ENCODE results near the gene ETNK2.

ETNK2 gene

DNA sequence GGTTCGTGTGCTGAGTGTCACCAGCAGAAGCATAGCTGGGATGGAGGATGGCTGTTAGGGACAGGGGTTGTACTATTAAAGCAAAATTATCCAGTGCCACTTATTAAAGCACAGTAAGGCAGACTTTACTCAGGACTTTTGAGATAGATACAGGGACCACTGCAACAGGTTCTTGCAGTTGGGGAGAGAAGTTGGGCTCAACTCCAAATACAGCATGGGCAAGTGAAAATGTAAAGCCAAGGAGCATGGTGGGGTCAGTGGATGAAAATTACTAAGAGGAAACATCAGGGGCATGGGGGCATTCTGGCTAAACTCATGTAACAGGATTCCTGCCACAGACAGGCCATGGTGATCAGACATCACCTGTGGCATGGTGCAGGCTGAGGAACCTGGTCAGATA lies 29.3 kb upstream of the ETNK2 start:
- TF ChIP-seq, protein P1, sequence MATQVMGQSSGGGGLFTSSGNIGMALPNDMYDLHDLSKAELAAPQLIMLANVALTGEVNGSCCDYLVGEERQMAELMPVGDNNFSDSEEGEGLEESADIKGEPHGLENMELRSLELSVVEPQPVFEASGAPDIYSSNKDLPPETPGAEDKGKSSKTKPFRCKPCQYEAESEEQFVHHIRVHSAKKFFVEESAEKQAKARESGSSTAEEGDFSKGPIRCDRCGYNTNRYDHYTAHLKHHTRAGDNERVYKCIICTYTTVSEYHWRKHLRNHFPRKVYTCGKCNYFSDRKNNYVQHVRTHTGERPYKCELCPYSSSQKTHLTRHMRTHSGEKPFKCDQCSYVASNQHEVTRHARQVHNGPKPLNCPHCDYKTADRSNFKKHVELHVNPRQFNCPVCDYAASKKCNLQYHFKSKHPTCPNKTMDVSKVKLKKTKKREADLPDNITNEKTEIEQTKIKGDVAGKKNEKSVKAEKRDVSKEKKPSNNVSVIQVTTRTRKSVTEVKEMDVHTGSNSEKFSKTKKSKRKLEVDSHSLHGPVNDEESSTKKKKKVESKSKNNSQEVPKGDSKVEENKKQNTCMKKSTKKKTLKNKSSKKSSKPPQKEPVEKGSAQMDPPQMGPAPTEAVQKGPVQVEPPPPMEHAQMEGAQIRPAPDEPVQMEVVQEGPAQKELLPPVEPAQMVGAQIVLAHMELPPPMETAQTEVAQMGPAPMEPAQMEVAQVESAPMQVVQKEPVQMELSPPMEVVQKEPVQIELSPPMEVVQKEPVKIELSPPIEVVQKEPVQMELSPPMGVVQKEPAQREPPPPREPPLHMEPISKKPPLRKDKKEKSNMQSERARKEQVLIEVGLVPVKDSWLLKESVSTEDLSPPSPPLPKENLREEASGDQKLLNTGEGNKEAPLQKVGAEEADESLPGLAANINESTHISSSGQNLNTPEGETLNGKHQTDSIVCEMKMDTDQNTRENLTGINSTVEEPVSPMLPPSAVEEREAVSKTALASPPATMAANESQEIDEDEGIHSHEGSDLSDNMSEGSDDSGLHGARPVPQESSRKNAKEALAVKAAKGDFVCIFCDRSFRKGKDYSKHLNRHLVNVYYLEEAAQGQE (IDR thresholded peaks at IDR 0.05; ENCODE audit: insufficient read depth in 1 of 2, low read depth in 2 of 2, low read length in 2 of 2) = no peak
- TF ChIP-seq FOXP2 (optimal IDR thresholded peaks at IDR 0.05; ENCODE audit: borderline replicate concordance, extremely low read depth, extremely low read length, insufficient read depth) (no peak), SIN3A (IDR thresholded peaks at IDR 0.05; ENCODE audit: borderline replicate concordance, insufficient read depth, low read length) (no peak), TAF1 (IDR thresholded peaks at IDR 0.05; ENCODE audit: borderline replicate concordance, insufficient read depth, low read length) (no peak), POLR2AphosphoS5 (IDR thresholded peaks at IDR 0.05; ENCODE audit: low read depth, low read length) (no peak)

DNA sequence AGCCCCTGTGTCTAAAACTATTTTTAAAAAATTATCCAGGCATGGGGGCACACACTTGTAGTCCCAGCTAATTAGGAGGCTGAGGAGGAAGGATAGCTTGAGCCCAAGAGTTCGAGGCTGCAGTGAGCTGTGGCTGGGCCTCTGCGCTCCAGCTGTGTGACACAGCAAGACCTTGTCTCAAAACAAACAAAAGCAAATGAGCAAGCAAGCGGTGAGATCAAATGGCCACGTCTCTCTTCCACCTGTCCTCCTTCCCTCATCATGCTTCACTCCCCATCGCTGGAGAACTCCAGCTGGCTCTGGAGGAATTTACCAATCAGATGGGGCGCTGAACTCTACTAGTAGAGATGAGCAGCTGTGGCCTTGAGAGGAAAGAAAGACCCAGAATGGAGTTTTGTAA lies 28.3 kb upstream of the ETNK2 start:
- TF ChIP-seq, protein P1 (IDR thresholded peaks at IDR 0.05; ENCODE audit: insufficient read depth in 1 of 2, low read depth in 2 of 2, low read length in 2 of 2) = no peak
- TF ChIP-seq POLR2AphosphoS5 (IDR thresholded peaks at IDR 0.05; ENCODE audit: low read depth, low read length) = no peak
- TF ChIP-seq SIN3A (IDR thresholded peaks at IDR 0.05; ENCODE audit: borderline replicate concordance, insufficient read depth, low read length) = no peak
- TF ChIP-seq FOXP2 (optimal IDR thresholded peaks at IDR 0.05; ENCODE audit: borderline replicate concordance, extremely low read depth, extremely low read length, insufficient read depth) = no peak
- no peak for TF ChIP-seq TAF1 (IDR thresholded peaks at IDR 0.05; ENCODE audit: borderline replicate concordance, insufficient read depth, low read length)

DNA sequence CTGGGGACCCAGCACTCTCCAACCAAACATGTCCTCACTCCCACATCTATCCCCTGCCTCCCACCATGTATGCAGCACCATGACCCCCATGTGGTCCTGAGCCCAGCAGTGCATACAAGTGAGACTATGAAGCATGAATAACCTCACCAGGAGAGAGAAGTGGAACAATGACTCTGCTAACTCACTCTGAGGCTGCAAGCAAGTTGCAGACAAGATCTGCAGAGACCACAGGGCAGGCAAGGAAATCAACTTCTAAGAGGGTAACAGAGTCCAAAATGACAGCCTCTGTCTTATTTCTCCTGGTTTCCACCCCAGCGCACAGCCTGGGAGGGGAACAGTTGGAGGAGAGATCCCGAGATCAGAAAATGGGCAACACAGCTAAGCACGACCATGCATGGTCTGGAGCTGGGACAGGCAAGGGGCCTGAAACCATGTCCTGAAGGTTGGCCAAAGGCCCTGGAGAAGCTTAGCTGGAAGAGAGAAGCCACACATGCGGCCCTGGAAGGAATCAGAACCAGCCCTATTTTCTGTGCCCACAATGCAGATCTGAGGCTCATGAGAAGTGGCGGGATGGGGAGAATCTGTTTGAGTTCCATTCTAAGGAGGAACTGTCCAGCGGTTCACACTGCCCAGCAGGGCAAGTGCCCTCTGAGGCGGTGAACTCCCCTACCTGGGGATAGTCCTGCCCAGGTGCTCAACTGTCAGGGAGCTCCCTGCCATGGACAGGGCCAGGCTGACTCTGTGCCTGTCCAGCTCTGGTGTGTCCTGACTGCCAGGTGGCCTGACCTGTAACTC lies 26.8 kb upstream of the ETNK2 start:
- no peak for TF ChIP-seq SIN3A (IDR thresholded peaks at IDR 0.05; ENCODE audit: borderline replicate concordance, insufficient read depth, low read length)
- no peak for TF ChIP-seq POLR2AphosphoS5 (IDR thresholded peaks at IDR 0.05; ENCODE audit: low read depth, low read length)
- TF ChIP-seq, protein P1 (IDR thresholded peaks at IDR 0.05; ENCODE audit: insufficient read depth in 1 of 2, low read depth in 2 of 2, low read length in 2 of 2) = peak in 1 of 2 experiments; percentile 74; a peak in 2 of 4 replicates
- TF ChIP-seq FOXP2 (optimal IDR thresholded peaks at IDR 0.05; ENCODE audit: borderline replicate concordance, extremely low read depth, extremely low read length, insufficient read depth) = no peak
- no peak for TF ChIP-seq TAF1 (IDR thresholded peaks at IDR 0.05; ENCODE audit: borderline replicate concordance, insufficient read depth, low read length)

DNA sequence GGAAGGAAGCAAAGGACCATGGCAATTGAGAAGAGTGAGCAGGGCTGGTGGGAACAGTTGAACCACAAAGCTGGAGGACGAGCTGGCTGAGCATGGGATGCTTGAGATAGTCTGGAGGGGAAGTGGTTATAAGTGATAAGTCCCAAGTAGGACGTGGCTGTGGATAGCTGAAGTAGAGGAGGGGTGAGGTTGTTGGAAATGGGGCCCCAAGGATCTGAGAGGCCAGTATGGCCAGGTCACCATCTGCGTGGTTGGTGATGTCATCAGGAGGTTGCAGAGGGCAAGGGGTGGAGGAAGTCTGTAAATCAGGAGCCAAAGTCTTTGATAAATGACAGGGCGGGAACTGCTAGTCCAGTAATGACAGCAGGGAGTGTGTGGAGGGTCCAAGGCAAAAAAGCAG lies 25.3 kb upstream of the ETNK2 start:
- TF ChIP-seq POLR2AphosphoS5 (IDR thresholded peaks at IDR 0.05; ENCODE audit: low read depth, low read length) = no peak
- TF ChIP-seq FOXP2 (optimal IDR thresholded peaks at IDR 0.05; ENCODE audit: borderline replicate concordance, extremely low read depth, extremely low read length, insufficient read depth) = no peak
- TF ChIP-seq, protein P1 (IDR thresholded peaks at IDR 0.05; ENCODE audit: insufficient read depth in 1 of 2, low read depth in 2 of 2, low read length in 2 of 2) = no peak
- TF ChIP-seq TAF1 (IDR thresholded peaks at IDR 0.05; ENCODE audit: borderline replicate concordance, insufficient read depth, low read length) = no peak
- no peak for TF ChIP-seq SIN3A (IDR thresholded peaks at IDR 0.05; ENCODE audit: borderline replicate concordance, insufficient read depth, low read length)

Data from PFSK-1 (cell line).